ENCODE data around the gene HLA-DQB1.

Gene HLA-DQB1

DNA sequence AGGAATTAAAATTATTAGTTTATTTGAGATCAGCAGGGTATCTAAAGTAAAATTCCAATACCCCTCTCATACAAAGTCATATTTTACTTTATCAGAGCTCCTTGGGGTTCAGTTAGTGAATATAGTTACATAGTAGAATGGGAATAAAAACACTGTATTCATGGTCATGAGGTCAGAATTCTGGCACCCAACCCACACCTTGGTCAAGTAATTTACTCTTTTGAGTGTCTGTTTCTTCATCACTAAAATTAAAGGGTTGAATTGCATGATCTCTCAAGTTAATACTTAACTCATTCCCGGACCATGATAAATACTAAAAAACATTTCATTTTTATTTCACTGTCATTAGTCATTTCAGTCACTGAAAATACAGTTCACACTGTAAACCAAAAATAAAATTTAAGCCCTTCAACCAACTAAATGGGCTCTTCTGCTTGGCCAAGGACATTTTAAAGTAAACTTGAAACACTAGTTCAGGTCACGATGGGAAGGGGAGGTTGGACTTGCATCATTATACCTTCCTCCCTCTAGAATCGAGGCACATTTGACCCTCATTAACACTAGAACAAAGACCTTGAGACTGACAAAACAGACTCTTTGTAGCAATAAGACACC is 55.7 kb downstream of the HLA-DQB1 start:
- TF ChIP-seq ZFX (IDR thresholded peaks at IDR 0.05) = no peak
- TF ChIP-seq, protein P1, sequence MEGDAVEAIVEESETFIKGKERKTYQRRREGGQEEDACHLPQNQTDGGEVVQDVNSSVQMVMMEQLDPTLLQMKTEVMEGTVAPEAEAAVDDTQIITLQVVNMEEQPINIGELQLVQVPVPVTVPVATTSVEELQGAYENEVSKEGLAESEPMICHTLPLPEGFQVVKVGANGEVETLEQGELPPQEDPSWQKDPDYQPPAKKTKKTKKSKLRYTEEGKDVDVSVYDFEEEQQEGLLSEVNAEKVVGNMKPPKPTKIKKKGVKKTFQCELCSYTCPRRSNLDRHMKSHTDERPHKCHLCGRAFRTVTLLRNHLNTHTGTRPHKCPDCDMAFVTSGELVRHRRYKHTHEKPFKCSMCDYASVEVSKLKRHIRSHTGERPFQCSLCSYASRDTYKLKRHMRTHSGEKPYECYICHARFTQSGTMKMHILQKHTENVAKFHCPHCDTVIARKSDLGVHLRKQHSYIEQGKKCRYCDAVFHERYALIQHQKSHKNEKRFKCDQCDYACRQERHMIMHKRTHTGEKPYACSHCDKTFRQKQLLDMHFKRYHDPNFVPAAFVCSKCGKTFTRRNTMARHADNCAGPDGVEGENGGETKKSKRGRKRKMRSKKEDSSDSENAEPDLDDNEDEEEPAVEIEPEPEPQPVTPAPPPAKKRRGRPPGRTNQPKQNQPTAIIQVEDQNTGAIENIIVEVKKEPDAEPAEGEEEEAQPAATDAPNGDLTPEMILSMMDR (conservative IDR thresholded peaks at IDR 0.05) = no peak
- no peak overlapping the region for H3K27ac ChIP-seq

DNA sequence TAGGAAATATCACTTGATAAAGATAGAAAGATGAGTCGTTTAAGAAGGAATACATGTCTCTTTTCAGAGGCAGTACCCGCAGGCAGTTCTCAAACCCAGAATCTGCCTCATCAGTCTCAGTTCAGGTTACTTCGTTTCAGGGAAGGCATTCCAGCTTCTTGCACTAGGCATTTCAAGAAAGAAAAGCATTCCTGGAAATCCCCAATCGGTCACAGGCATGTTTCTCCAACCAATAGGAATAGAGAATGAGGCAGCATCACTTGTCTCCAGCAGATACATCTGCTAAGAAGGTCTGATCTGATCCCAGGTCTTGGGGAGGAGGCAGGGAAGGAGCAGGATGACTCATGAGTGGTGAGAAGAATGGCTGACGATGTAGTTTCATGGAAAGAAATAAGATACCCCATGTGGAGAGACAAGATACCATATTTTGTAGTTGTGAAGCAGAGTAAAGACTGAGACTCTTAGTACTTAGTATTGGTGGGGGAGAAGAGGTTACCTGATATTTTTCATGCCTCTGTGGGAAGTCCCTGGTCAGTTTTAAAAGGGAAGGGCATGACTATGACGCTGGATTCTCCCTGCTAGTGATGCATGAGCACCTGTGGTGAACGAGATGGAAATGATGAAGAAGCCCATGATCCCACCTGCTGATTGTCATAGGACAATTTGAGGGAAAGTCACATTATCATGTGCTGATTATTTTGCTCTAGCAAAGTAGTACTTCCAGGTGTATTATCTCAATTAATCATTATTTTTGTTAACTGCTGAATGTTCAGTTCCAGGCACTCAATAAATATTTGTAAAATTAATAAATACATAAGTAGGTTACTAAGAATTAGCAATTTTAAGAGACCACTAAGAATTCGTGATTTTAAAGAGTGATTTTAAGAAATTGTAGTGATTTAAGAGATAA is 56.5 kb downstream of the HLA-DQB1 start:
- TF ChIP-seq, protein P1 (conservative IDR thresholded peaks at IDR 0.05) = no peak
- no peak for TF ChIP-seq ZFX (IDR thresholded peaks at IDR 0.05)
- H3K27ac ChIP-seq = no peak overlapping the region

All from C4-2B (cell line).